ENCODE data around the gene GMPS. TPM values are rescaled to one million over a fixed set of nuclear protein-coding genes. Genes with fewer than 3 reads are reported as not detected.
"Not testable (repeated sequence)": the region's sequence is repeated elsewhere in the genome, so short reads cannot be mapped to it uniquely, and the experiment has no call there.

GMPS gene
- total and polyA plus RNA-seq, 9 donors: 32.0 to 54.4 (median 42.9) TPM

DNA sequence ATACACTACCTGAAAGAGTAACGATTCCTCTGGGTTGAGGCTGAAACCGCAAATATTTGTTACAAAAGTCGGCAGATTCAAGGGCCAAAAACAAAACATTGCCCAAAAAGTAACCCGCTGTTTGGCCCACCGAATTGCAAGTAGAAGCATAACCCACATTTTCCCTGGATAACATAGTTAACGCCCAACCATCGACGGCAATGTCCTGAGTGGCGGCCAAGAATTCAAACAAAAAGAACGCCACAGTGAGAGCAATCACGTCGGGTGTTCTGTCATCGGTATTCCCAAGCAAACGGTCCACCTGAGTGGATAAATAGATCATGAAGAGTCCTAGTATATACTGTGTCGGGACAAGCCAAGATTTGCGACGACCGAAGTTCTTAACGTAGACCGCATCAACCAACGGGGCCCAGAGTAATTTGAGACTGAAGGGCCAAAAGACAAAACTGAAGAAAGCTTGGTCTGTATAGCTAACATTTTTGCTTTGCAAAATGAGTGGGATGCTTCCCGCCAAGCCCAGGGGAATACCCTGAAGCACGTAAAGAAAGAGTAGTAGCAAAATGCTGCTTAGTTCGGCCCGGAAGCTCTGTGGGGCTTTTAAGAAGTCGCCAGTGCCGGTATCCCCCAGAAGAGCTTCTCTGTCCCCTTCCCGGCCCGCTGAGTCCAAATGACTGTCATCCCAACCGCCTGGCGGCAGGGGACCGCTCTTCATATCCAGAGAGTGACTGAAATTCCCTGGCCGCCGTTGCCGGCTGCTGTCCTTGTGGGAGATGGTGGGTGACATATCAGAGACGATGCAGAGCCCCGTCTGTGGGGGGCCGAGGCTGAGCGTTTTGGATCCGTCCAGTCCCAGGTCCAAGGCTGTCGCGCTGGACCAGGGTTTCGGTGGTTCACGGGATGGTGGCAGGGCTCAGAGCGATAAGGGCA lies 17.0 kb upstream of the GMPS start:
- H3K4me1 ChIP-seq (ENCODE audit: control insufficient read depth, insufficient read depth, low read length): peaks cover 19% of the 10 kb centered on the region
- DNase-seq: peak; percentile 32
- no peaks in the 10 kb centered on the region for H3K9me3 ChIP-seq (replicated peaks; ENCODE audit: control insufficient read depth, low read depth, low read length)
- H3K4me3 ChIP-seq (ENCODE audit: low read length): peak overlapping the region; percentile 100
- peak overlapping the region; percentile 99 for H3K27ac ChIP-seq (ENCODE audit: low read length)
- H3K36me3 ChIP-seq (ENCODE audit: control insufficient read depth, insufficient read depth, low read length): no peaks in the 10 kb centered on the region
- no peaks in the 10 kb centered on the region for H3K27me3 ChIP-seq (ENCODE audit: control insufficient read depth, insufficient read depth, low read length)
- 2% methylated on average over 45 of the region's 45 CpGs for WGBS (ENCODE audit: insufficient coverage)

DNA sequence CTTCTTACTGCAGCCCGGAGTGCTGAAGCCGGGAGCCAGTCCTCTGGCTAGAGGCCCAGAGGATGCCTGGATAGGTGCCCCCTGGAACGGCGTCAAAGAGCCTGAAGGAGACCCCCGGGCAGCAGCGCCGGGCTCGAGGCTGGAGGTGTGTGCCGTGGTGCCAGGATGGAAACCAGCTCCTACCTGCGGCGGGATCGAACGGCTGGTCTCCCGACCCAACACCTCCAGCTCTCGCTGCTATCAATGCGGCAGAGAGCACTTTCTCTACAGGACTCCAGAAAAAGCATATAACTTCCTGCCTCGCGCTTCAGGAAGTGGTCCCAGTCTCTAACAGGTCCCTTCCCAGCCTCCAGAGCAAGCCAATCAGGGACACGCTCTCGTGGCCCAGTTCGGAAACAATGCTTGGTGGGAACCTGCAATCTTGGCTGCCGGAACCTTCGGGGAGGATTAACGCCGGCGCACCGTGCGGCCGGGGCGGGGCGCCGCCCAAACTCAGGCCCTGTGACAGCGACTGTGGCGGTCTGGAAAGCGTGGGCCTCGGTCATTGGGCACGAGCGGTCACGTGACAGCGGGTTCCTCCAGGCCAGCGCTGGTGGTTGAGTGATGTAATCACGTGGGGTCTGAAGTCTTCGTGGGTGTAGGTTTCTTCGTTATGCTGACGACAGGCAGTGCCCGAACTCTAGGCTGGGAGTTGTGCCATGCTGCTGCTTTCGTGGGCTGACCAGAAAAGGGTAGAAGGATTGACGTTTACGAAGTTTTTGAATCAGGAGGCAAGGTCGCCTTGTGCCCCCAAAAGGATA lies 16.1 kb upstream of the GMPS start, which contains the start of gene SLC33A1:
SLC33A1 (minus strand) TSS at position 287 of the 800 bp plus-strand sequence. CDS start 430 bp downstream, outside the sequence.
- Histone ChIP-seq H3K27me3 (ENCODE audit: control insufficient read depth, insufficient read depth, low read length) (no peaks in the 10 kb centered on the region), H3K27ac (ENCODE audit: low read length) (peak within 1 kb of the TSS; percentile 99), H3K36me3 (ENCODE audit: control insufficient read depth, insufficient read depth, low read length) (no peaks in the 10 kb centered on the region), H3K4me3 (ENCODE audit: low read length) (peak within 1 kb of the TSS; percentile 100), H3K4me1 (ENCODE audit: control insufficient read depth, insufficient read depth, low read length) (peaks cover 19% of the 10 kb centered on the region), H3K9me3 (replicated peaks; ENCODE audit: control insufficient read depth, low read depth, low read length) (no peaks in the 10 kb centered on the region)
- WGBS (ENCODE audit: insufficient coverage): under 1% methylated on average over 50 of the region's 50 CpGs
- peak; percentile 100 for DNase-seq

DNA sequence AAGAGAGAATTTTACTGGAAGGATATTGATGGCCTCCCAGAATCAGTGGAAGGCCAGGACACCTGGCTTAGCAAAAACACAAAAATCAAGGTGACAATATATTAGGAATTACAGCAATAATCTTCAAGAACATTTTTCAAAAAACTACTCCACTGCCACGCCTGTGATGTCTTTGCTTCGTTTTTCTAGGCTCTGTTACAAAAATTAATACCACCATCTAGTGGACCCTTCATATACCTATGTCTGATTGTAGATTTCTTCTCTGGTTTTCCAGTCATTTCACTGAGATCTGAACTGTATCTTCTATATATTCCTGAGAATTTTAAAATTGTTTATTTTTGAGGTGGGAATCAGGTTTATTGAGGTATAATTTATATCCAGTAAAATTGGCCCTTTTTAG lies 10.6 kb upstream of the GMPS start:
- Histone ChIP-seq H3K27me3 (ENCODE audit: control insufficient read depth, insufficient read depth, low read length) (no peaks in the 10 kb centered on the region), H3K27ac (ENCODE audit: low read length) (no peak overlapping the region), H3K36me3 (ENCODE audit: control insufficient read depth, insufficient read depth, low read length) (no peaks in the 10 kb centered on the region), H3K9me3 (replicated peaks; ENCODE audit: control insufficient read depth, low read depth, low read length) (no peaks in the 10 kb centered on the region), H3K4me3 (ENCODE audit: low read length) (no peak overlapping the region), H3K4me1 (ENCODE audit: control insufficient read depth, insufficient read depth, low read length) (peaks cover 5% of the 10 kb centered on the region)
- no CpG with 5 or more reads among the region's 2 CpGs for WGBS (ENCODE audit: insufficient coverage)
- DNase-seq: peak; percentile 52

DNA sequence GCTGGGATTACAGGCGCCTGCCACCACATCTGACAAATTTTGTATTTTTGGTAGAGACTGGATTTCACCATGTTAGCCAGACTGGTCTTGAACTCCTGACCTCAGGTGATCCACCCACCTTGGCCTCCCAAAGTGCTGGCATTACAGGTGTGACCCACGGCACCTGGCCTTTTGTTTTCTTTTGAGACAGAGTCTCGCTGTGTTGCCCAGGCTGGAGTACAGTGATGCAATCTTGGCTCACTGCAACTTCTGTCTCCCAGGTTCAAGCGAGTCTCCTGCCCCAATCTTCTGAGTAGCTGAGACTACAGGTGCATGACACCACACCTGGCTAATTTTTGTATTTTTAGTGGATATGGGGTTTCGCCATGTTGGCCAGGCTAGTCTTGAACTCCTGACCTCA lies 10.0 kb upstream of the GMPS start:
- not testable (repeated sequence) for H3K27ac ChIP-seq (ENCODE audit: low read length); H3K36me3 ChIP-seq (ENCODE audit: control insufficient read depth, insufficient read depth, low read length); H3K4me1 ChIP-seq (ENCODE audit: control insufficient read depth, insufficient read depth, low read length); H3K9me3 ChIP-seq (replicated peaks; ENCODE audit: control insufficient read depth, low read depth, low read length); H3K4me3 ChIP-seq (ENCODE audit: low read length); DNase-seq; H3K27me3 ChIP-seq (ENCODE audit: control insufficient read depth, insufficient read depth, low read length)
- 93% methylated on average over 4 of the region's 5 CpGs for WGBS (ENCODE audit: insufficient coverage)

DNA sequence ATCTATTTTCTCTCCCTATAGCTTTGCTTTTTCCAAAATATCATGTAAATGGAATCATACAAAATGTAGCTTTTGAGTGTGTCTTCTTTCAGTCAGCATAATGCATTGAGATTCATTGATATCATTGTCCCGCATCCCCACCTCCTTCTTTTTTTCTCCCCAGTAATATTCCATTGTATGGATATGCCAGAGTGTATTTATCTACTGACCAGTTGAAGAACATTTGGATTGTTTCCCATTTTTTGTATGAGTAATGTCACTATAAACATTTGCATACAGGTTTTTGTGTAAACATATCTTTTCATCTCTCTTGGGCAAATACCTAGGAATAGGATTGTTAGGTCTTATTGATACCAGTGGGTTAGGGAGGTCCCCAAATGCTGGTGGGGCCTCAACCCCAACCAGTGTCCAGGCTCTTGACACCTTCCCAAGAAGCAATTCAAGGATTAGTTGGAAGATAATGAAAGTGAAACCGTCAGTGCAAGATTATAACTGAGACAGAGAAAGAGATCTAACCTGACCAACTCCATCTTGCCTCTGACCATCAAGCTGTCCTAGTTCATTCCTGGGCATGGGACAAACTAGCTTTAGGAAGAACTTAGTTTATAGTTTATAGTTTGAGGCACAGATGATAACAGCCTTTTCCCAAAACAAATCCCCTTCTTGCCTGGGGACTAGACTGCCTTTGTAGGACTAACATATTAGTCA lies 8.8 kb upstream of the GMPS start:
- Histone ChIP-seq H3K9me3 (replicated peaks; ENCODE audit: control insufficient read depth, low read depth, low read length) (no peaks in the 10 kb centered on the region), H3K4me1 (ENCODE audit: control insufficient read depth, insufficient read depth, low read length) (no peaks in the 10 kb centered on the region), H3K27ac (ENCODE audit: low read length) (no peak overlapping the region), H3K4me3 (ENCODE audit: low read length) (no peak overlapping the region), H3K36me3 (ENCODE audit: control insufficient read depth, insufficient read depth, low read length) (no peaks in the 10 kb centered on the region), H3K27me3 (ENCODE audit: control insufficient read depth, insufficient read depth, low read length) (no peaks in the 10 kb centered on the region)
- WGBS (ENCODE audit: insufficient coverage): no CpG with 5 or more reads among the region's 2 CpGs
- no peak for DNase-seq

- H3K4me1 ChIP-seq (ENCODE audit: control insufficient read depth, insufficient read depth, low read length); DNase-seq; H3K27ac ChIP-seq (ENCODE audit: low read length); H3K36me3 ChIP-seq (ENCODE audit: control insufficient read depth, insufficient read depth, low read length); H3K27me3 ChIP-seq (ENCODE audit: control insufficient read depth, insufficient read depth, low read length); H3K4me3 ChIP-seq (ENCODE audit: low read length); H3K9me3 ChIP-seq (replicated peaks; ENCODE audit: control insufficient read depth, low read depth, low read length): not testable (repeated sequence)
- 85% methylated on average over 10 of the region's 12 CpGs for WGBS (ENCODE audit: insufficient coverage)
These were observed 8.0 kb upstream of the GMPS start for GRCh38 chr3:155862290-155862982.

DNA sequence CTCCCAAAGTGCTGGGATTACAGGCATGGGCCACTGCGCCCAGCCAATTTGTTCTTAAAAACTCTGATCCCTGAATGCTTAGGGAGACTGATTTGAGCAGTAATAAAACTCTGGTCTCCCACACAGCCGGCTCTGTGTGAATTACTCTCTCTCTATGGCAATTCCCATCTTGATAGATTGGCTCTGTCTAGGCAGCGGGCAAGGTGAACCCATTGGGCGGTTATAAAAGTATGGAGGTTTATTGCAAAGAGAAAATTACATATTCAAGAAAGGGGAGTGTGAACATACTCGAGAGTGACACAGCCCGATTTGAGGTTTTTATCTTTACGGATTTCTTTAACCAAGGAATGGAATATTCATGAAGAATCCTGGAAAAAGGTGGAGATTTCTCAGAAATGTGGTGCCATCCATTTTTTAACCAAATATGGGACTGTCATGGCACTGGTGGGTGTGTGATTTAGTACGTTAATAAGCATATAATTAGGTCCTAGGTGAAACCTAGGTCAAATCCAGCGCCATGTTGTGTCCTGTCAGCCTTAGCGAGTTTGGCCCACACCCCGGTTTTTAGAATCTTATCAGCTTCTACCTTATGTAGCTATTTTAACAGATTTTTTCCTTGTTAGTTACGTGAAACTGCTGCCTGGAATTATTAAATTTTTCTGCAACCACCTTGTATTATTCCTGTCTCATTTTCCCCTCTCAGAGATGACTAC lies 7.2 kb upstream of the GMPS start:
- Histone ChIP-seq H3K27me3 (ENCODE audit: control insufficient read depth, insufficient read depth, low read length) (no peaks in the 10 kb centered on the region), H3K4me1 (ENCODE audit: control insufficient read depth, insufficient read depth, low read length) (no peaks in the 10 kb centered on the region), H3K36me3 (ENCODE audit: control insufficient read depth, insufficient read depth, low read length) (no peaks in the 10 kb centered on the region), H3K9me3 (replicated peaks; ENCODE audit: control insufficient read depth, low read depth, low read length) (no peaks in the 10 kb centered on the region), H3K4me3 (ENCODE audit: low read length) (no peak overlapping the region), H3K27ac (ENCODE audit: low read length) (no peak overlapping the region)
- no CpG with 5 or more reads among the region's 12 CpGs for WGBS (ENCODE audit: insufficient coverage)
- no peak for DNase-seq

DNA sequence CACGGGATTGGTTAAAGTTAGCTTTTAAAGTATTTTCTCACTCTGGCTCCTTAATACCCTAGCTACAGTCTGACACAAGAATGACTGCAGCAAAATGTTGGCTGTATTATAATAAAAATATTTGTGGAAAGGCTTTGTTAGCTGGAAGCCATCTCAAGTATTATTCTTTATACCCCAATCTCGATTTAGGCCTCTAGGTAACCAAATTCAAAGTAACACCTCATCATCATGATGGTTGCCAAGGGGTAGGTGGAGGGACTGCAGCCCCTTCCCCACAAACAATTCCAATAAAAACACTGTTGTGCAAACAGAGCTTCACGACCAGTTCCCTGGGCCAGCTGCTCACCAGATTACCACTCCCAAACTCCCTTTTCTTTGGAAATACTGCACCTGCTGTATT lies 759 bp upstream of the GMPS start:
- Histone ChIP-seq H3K4me1 (ENCODE audit: control insufficient read depth, insufficient read depth, low read length) (peaks cover 6% of the 10 kb centered on the region), H3K4me3 (ENCODE audit: low read length) (peak overlapping the region; percentile 54), H3K36me3 (ENCODE audit: control insufficient read depth, insufficient read depth, low read length) (no peaks in the 10 kb centered on the region), H3K27ac (ENCODE audit: low read length) (peak overlapping the region; percentile 91), H3K9me3 (replicated peaks; ENCODE audit: control insufficient read depth, low read depth, low read length) (no peaks in the 10 kb centered on the region), H3K27me3 (ENCODE audit: control insufficient read depth, insufficient read depth, low read length) (no peaks in the 10 kb centered on the region)
- no CpG with 5 or more reads among the region's 3 CpGs for WGBS (ENCODE audit: insufficient coverage)
- DNase-seq: no peak
